Subcutaneous abdominal adipose tissue (tissue), 5 donors: Measurements from ENCODE around the gene ATF7IP2.
"Not testable (repeated sequence)": the region's sequence is repeated elsewhere in the genome, so short reads cannot be mapped to it uniquely, and the experiment has no call there.

Experiments
- H3K27ac ChIP-seq: one replicate; pipeline ENCODE4 v1.7.0; 2013; ENCODE audit warnings: low read depth, mild to moderate bottlenecking, inconsistent platforms, low read length, moderate library complexity
- H3K27me3 ChIP-seq, 5 donors: one replicate each; pipeline ENCODE4 v1.7.0; 2013; ENCODE audit warnings: low read length in 5 of 5, inconsistent platforms in 1 of 5; ENCODE audit not compliant: control insufficient read depth in 5 of 5, insufficient read depth in 4 of 5
- H3K36me3 ChIP-seq, 5 donors: one replicate each; pipeline ENCODE4 v1.7.0; 2013; ENCODE audit warnings: low read length in 5 of 5; ENCODE audit not compliant: control insufficient read depth in 5 of 5, insufficient read depth in 5 of 5
- H3K4me1 ChIP-seq, 5 donors: one replicate each; pipeline ENCODE4 v1.7.0; 2013; ENCODE audit warnings: low read length in 5 of 5, mild to moderate bottlenecking in 3 of 5, moderate library complexity in 1 of 5; ENCODE audit not compliant: control insufficient read depth in 5 of 5, insufficient read depth in 5 of 5
- H3K4me3 ChIP-seq, 5 donors: one replicate each; pipeline ENCODE4 v1.7.0; 2013; ENCODE audit warnings: low read length in 5 of 5, low read depth in 1 of 5
- H3K9ac ChIP-seq, 5 donors: one replicate each; pipeline ENCODE4 v1.7.0; 2013; ENCODE audit warnings: low read length in 5 of 5, mild to moderate bottlenecking in 4 of 5, moderate library complexity in 3 of 5
- H3K9me3 ChIP-seq, 5 donors: one replicate each; pipeline ENCODE4 v1.7.0; 2013; ENCODE audit warnings: low read length in 5 of 5; ENCODE audit not compliant: control insufficient read depth in 5 of 5
- donor health status: healthy.
- donor health status: healthy.
- donor health status: healthy.
- donor health status: healthy.
- donor health status: healthy.

The ATF7IP2 gene

DNA sequence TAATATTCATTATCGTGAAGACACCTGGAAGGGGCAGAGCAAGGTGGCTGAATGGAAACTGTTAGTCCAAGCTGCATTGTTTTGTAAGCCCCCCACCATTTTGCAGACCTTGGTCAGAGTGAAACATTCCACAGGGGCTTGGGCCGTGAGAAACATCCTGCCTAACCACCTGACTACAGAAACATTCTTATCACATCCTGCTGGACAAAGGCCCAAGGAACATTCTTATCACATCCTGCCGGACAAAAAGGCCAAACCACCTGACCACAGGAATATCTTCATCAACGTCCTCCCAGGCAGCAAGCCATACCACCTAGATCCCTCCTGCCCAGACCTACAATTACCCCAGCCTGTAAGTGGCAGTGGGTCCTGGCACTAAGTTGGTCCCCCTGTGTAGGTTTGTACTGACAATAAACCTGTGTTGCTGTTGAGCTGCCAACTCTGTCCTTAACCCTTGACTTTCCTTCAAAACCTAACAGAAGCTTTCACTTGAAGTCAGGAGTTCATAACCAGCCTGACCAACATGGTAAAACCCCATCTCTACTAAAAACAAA lies 19.6 kb downstream of the ATF7IP2 start:
- Histone ChIP-seq H3K27me3 (no peaks in the 10 kb centered on the region), H3K9me3 (peaks cover 0 to 40% (median 25%) of the 10 kb centered on the region in 5 donors), H3K4me1 (peaks cover 0 to 5% (median 0%) of the 10 kb centered on the region in 5 donors), H3K27ac (no peak overlapping the region), H3K36me3 (no peaks in the 10 kb centered on the region), H3K4me3 (peak overlapping the region in 2 of 5 donors; percentile 6 to 22), H3K9ac (no peak overlapping the region)

DNA sequence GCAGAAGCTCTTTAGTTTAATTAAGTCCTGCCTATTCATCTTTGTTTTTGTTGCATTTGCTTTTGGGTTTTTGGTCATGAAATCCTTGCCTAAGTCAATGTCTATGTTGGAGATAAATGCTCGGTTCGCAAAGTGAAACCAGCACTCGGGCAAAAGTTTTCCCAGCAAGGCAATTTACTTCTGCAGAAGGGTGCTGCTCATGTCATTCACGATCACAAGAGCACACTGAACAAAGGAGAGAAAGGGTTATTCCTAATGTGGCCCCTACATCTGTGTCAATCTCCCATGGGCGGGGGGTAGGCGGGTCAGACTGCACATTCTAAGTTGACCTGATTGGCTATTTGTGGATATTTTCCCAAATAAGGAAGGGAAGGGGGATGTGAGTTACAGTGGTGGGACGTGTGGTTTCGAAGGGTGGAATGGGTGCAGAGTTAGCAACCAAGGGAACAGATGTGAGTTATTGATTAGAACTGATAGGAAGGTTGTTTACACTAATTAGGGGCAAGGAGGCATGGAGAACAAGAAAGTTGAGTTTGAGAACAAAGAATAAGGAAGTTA lies 23.0 kb downstream of the ATF7IP2 start:
- Histone ChIP-seq H3K36me3 (no peaks in the 10 kb centered on the region), H3K27me3 (no peaks in the 10 kb centered on the region), H3K27ac (no peak overlapping the region), H3K9ac (no peak overlapping the region), H3K4me1 (peaks cover 0 to 5% (median 0%) of the 10 kb centered on the region in 5 donors), H3K9me3 (peaks cover 0 to 59% (median 29%) of the 10 kb centered on the region in 5 donors), H3K4me3 (peak overlapping the region in 1 of 5 donors; percentile 19)

DNA sequence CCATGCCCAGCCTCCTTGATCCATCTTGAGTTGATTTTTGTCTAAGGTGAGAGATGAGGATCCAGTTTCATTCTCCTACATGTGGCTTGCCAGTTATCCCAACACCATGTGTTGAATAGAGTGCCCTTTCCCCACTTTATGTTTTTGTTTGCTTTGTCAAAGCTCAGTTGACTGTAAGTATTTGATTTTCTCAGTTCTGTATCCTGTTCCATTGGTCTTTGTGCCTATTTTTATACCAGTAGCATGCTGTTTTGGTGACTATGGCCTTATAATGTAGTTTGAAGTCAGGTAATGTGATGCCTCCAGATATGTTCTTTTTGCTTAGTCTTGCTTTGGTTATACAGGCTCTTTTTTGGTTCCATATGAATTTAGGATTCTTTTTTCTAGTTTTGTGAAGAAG lies 23.9 kb downstream of the ATF7IP2 start:
- not testable (repeated sequence) for H3K9ac ChIP-seq, H3K27ac ChIP-seq, H3K36me3 ChIP-seq, H3K4me3 ChIP-seq, H3K4me1 ChIP-seq, H3K27me3 ChIP-seq
- peaks cover 0 to 58% (median 29%) of the 10 kb centered on the region in 5 donors for H3K9me3 ChIP-seq

DNA sequence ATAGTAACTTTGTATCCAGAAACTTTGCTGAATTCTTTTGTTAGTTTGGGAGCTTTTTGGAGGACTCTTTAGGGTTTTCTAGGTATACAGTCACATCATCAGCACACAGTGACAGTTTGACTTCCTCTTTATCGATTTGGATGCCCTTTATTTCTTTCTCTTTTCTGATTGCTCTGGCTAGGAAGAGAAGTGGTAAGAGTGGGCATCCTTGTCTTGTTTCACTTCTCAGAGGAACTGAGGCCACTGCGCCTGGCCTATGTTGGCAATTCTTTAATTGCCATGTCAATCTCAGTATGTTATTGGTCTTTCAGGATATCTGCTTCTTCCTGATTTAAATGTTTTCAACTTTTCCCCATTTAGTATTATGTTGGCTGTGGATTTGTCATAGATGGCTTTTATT lies 24.6 kb downstream of the ATF7IP2 start:
- H3K27me3 ChIP-seq, result no peaks in the 10 kb centered on the region
- no peak overlapping the region for H3K9ac ChIP-seq
- H3K36me3 ChIP-seq, result no peaks in the 10 kb centered on the region
- H3K27ac ChIP-seq, result no peak overlapping the region
- no peak overlapping the region for H3K4me3 ChIP-seq
- H3K4me1 ChIP-seq, result peaks cover 0 to 2% (median 0%) of the 10 kb centered on the region in 5 donors
- peaks cover 0 to 61% (median 31%) of the 10 kb centered on the region in 5 donors for H3K9me3 ChIP-seq

GRCh38 chr16:10412935-10413601 lies 27.2 kb downstream of the ATF7IP2 start:
- H3K4me3 ChIP-seq, result no peak overlapping the region
- H3K4me1 ChIP-seq, result no peaks in the 10 kb centered on the region
- H3K27me3 ChIP-seq, result no peaks in the 10 kb centered on the region
- no peak overlapping the region for H3K27ac ChIP-seq
- no peaks in the 10 kb centered on the region for H3K36me3 ChIP-seq
- peaks cover 4 to 64% (median 41%) of the 10 kb centered on the region in 5 donors for H3K9me3 ChIP-seq
- no peak overlapping the region for H3K9ac ChIP-seq

DNA sequence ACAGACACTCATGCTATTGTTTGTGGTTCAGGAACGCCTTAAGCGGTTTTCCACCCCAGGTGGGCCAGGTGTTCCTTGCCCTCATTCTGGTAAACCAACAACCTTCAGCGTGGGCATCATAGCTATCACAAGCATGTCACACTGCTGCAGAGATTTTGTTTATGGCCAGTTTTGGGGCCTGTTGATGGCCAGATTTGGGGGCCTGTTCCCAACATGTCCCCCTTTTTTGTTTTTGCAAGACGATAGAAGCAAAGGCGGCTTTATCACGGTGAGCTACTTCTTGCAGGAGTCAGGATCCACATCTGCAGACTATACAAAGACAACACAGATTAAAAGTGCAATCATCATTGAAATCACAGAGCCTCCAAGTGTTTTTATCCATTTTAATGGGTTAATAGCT lies 32.3 kb downstream of the ATF7IP2 start:
- H3K9ac ChIP-seq, H3K36me3 ChIP-seq, H3K27ac ChIP-seq, H3K4me1 ChIP-seq, H3K4me3 ChIP-seq, H3K27me3 ChIP-seq: not testable (repeated sequence)
- peaks cover 4 to 35% (median 21%) of the 10 kb centered on the region in 5 donors for H3K9me3 ChIP-seq

DNA sequence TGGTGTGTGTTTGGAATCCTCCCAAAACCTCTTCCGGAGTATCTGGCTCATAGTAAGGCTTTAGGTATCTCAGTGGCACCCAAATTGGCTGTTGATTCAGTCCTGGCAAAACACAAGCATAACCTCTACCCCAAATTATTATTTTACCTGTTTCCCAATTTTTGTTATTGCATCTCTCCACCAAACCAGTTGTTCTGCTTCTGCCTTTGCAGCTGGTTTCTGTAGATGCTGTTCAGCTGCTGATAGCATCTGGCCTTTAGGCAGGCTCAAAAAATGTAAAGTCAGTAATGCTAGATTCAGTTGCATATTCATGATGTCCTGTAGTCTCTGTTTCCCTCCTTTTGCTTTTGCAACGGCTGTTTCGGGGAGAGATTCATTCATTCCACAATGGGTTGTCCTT lies 33.8 kb downstream of the ATF7IP2 start:
- H3K36me3 ChIP-seq, result peaks cover 0 to 10% (median 0%) of the 10 kb centered on the region in 5 donors
- H3K4me3 ChIP-seq, result no peak overlapping the region
- peaks cover 4 to 28% (median 16%) of the 10 kb centered on the region in 5 donors for H3K9me3 ChIP-seq
- no peaks in the 10 kb centered on the region for H3K4me1 ChIP-seq
- H3K9ac ChIP-seq, result no peak overlapping the region
- H3K27ac ChIP-seq, result no peak overlapping the region
- no peaks in the 10 kb centered on the region for H3K27me3 ChIP-seq

- Histone ChIP-seq H3K4me3 (no peak overlapping the region), H3K9ac (no peak overlapping the region), H3K27me3 (no peaks in the 10 kb centered on the region), H3K4me1 (no peaks in the 10 kb centered on the region), H3K36me3 (peaks cover 0 to 11% (median 0%) of the 10 kb centered on the region in 5 donors), H3K27ac (no peak overlapping the region), H3K9me3 (peaks cover 4 to 19% (median 11%) of the 10 kb centered on the region in 5 donors)
Measured at GRCh38 chr16:10421596-10421995, 35.7 kb downstream of the ATF7IP2 start.

- Histone ChIP-seq H3K9ac (no peak overlapping the region), H3K4me1 (no peaks in the 10 kb centered on the region), H3K4me3 (no peak overlapping the region), H3K27me3 (no peaks in the 10 kb centered on the region), H3K9me3 (no peaks in the 10 kb centered on the region), H3K36me3 (peaks cover 6 to 14% (median 11%) of the 10 kb centered on the region in 5 donors), H3K27ac (no peak overlapping the region)
Measured at GRCh38 chr16:10428433-10429168, 42.7 kb downstream of the ATF7IP2 start.
